Stimulated activated CD8-positive, alpha-beta memory T cell treated with anti-CD3 and anti-CD28 coated beads, Interleukin-15, amount 100 ng/mL, for 1 hour (primary cell): ENCODE results near the gene ZC3H11A.

Experiments
- DNase-seq: peaks from one replicate; pipeline ENCODE4 v3.0.0-alpha.2; 2020; ENCODE audit warnings: low read depth

The ZC3H11A gene

DNA sequence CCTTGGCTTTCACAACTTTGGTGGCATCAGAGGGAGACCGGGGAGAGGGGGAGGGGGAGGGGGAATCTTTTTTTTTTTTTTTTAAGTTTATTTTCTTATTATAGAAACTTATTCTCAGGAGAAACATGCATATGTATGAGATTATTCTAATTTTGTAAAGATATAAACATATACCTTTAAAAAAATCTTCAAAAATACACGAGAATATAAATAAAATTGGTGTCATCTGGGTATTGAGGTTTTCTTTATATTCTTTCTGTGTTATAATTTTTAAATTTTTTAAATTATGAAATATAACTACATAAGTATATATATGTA, 47.1 kb downstream of the ZC3H11A start:
- no peak for DNase-seq

DNA sequence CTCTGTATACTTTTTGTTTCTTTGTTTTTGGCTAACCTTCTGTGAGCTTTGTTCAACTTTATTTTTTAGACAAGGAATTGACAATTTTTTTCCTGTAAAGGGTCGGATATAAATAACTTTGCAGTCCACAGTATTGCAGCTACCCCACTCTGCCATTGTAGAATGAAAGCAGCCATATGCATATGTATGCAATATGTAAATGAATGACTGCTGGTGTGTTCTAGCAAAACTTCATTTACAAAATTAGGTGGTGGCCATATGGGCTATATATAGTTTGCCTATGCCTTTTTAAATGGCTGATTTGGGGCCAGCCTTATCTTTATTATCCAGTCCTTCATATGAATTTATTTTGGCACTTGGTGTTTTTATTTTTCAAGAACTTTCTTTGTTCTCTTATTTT, 48.0 kb downstream of the ZC3H11A start:
- no peak for DNase-seq
